SJCRH30 (cell line): ENCODE data around the gene SULF2. TPM values are rescaled to one million over a fixed set of nuclear protein-coding genes. Genes with fewer than 3 reads are reported as not detected.
"Not testable (repeated sequence)": the region's sequence is repeated elsewhere in the genome, so short reads cannot be mapped to it uniquely, and the experiment has no call there.

Source experiments
- DNase-seq, 2 experiments: peaks; one replicate each; pipeline ENCODE4 v3.0.0-alpha.2; 2015 to 2020
- H3K27ac ChIP-seq: fragments of 250-450 bp; sonication (Bioruptor Pico); 2 replicates; pipeline ENCODE4 v1.5.1; 2020; ENCODE audit warnings: mild to moderate bottlenecking, moderate library complexity
- H3K27me3 ChIP-seq: fragments of 250-450 bp; sonication (Bioruptor Pico); 2 replicates; pipeline ENCODE4 v1.5.1; 2020; ENCODE audit warnings: mild to moderate bottlenecking, moderate library complexity
- H3K36me3 ChIP-seq: fragments of 250-450 bp; sonication (Bioruptor Pico); 2 replicates; pipeline ENCODE4 v1.5.1; 2020; ENCODE audit warnings: mild to moderate bottlenecking, moderate library complexity
- H3K4me1 ChIP-seq: fragments of 250-450 bp; sonication (Bioruptor Pico); 2 replicates; pipeline ENCODE4 v1.5.1; 2020; ENCODE audit warnings: mild to moderate bottlenecking, moderate library complexity
- H3K4me3 ChIP-seq: fragments of 250-450 bp; sonication (Bioruptor Pico); 2 replicates; pipeline ENCODE4 v1.5.1; 2020; ENCODE audit warnings: mild to moderate bottlenecking, moderate library complexity
- H3K9me3 ChIP-seq: fragments of 250-450 bp; sonication (Bioruptor Pico); replicated peaks from 2 replicates; pipeline ENCODE4 v1.5.1; 2020; ENCODE audit warnings: mild to moderate bottlenecking, moderate library complexity
- total RNA-seq: library from RNA; depleted of rRNA; stranded (reverse); fragments of >200 nt; shearing (Covaris generic); gene quantifications from 2 replicates; pipeline ENCODE4 v1.2.3, GENCODE V29; 2014

Gene SULF2
- total RNA-seq, 1 experiment from 2014 or later: 122 TPM

GRCh38 chr20:47814632-47815415, 29.5 kb upstream of the SULF2 start:
- no peaks in the 10 kb centered on the region for H3K36me3 ChIP-seq
- H3K27me3 ChIP-seq: peaks cover 5% of the 10 kb centered on the region; the same call in 1 of the 2 replicates
- no peak overlapping the region for H3K4me3 ChIP-seq
- DNase-seq: no peak
- peaks cover 8% of the 10 kb centered on the region; the same call in 1 of the 2 replicates for H3K9me3 ChIP-seq
- no peak overlapping the region for H3K27ac ChIP-seq
- H3K4me1 ChIP-seq: peaks cover 13% of the 10 kb centered on the region

GRCh38 chr20:47810721-47811347, 25.6 kb upstream of the SULF2 start:
- H3K4me1 ChIP-seq: peaks cover 27% of the 10 kb centered on the region
- no peaks in the 10 kb centered on the region for H3K36me3 ChIP-seq
- no peak for DNase-seq
- H3K27me3 ChIP-seq: no peaks in the 10 kb centered on the region
- H3K9me3 ChIP-seq: peaks cover 10% of the 10 kb centered on the region; the same call in 1 of the 2 replicates
- H3K4me3 ChIP-seq: no peak overlapping the region
- H3K27ac ChIP-seq: no peak overlapping the region

- peaks cover 27% of the 10 kb centered on the region for H3K4me1 ChIP-seq
- no peak overlapping the region for H3K4me3 ChIP-seq
- H3K9me3 ChIP-seq: peaks cover 10% of the 10 kb centered on the region; the same call in 1 of the 2 replicates
- peak in 1 of 2 experiments; percentile 44 for DNase-seq
- no peak overlapping the region for H3K27ac ChIP-seq
- no peaks in the 10 kb centered on the region for H3K27me3 ChIP-seq
- no peaks in the 10 kb centered on the region for H3K36me3 ChIP-seq
Observed at GRCh38 chr20:47810116-47810677, 24.9 kb upstream of the SULF2 start.

- Histone ChIP-seq H3K9me3 (peaks cover 8% of the 10 kb centered on the region; the same call in 1 of the 2 replicates), H3K27me3 (no peaks in the 10 kb centered on the region), H3K36me3 (no peaks in the 10 kb centered on the region), H3K4me1 (peaks cover 27% of the 10 kb centered on the region), H3K27ac (peak overlapping the region; percentile 39), H3K4me3 (peak overlapping the region; percentile 11; the same call in 1 of the 2 replicates)
- peak; percentile 90 to 95 for DNase-seq
Observed at GRCh38 chr20:47809161-47809960, 24.1 kb upstream of the SULF2 start.

GRCh38 chr20:47805951-47806350, 20.7 kb upstream of the SULF2 start:
- H3K36me3 ChIP-seq: no peaks in the 10 kb centered on the region
- H3K9me3 ChIP-seq: 0 out of 2 replicates have a peak, but pooled peaks cover 2% of the 10 kb centered on the region
- H3K27ac ChIP-seq: no peak overlapping the region
- H3K4me1 ChIP-seq: peaks cover 23% of the 10 kb centered on the region
- H3K27me3 ChIP-seq: no peaks in the 10 kb centered on the region
- no peak overlapping the region for H3K4me3 ChIP-seq
- no peak for DNase-seq

- H3K27me3 ChIP-seq, DNase-seq, H3K9me3 ChIP-seq, H3K4me3 ChIP-seq, H3K27ac ChIP-seq, H3K36me3 ChIP-seq: not testable (repeated sequence)
- peaks cover 18% of the 10 kb centered on the region for H3K4me1 ChIP-seq
Observed at GRCh38 chr20:47804972-47805371, 19.7 kb upstream of the SULF2 start.

GRCh38 chr20:47804224-47804825, 19.0 kb upstream of the SULF2 start:
- H3K4me3 ChIP-seq, H3K27ac ChIP-seq, H3K9me3 ChIP-seq, DNase-seq, H3K27me3 ChIP-seq, H3K36me3 ChIP-seq: not testable (repeated sequence)
- peaks cover 16% of the 10 kb centered on the region for H3K4me1 ChIP-seq

- no peak for DNase-seq
- Histone ChIP-seq H3K36me3 (no peaks in the 10 kb centered on the region), H3K9me3 (no peaks in the 10 kb centered on the region), H3K27ac (no peak overlapping the region), H3K4me3 (no peak overlapping the region), H3K27me3 (no peaks in the 10 kb centered on the region), H3K4me1 (peaks cover 14% of the 10 kb centered on the region)
Observed at GRCh38 chr20:47802975-47803374, 17.7 kb upstream of the SULF2 start.

- Histone ChIP-seq H3K4me3 (no peak overlapping the region), H3K9me3 (no peaks in the 10 kb centered on the region), H3K27me3 (no peaks in the 10 kb centered on the region), H3K36me3 (no peaks in the 10 kb centered on the region), H3K27ac (no peak overlapping the region), H3K4me1 (peaks cover 14% of the 10 kb centered on the region)
- no peak for DNase-seq
Observed at GRCh38 chr20:47802226-47802920, 17.1 kb upstream of the SULF2 start.

- H3K27ac ChIP-seq: no peak overlapping the region
- H3K36me3 ChIP-seq: no peaks in the 10 kb centered on the region
- H3K4me3 ChIP-seq: no peak overlapping the region
- peaks cover 14% of the 10 kb centered on the region for H3K4me1 ChIP-seq
- H3K9me3 ChIP-seq: no peaks in the 10 kb centered on the region
- no peaks in the 10 kb centered on the region for H3K27me3 ChIP-seq
- DNase-seq: no peak
Observed at GRCh38 chr20:47801759-47802158, 16.5 kb upstream of the SULF2 start.

- Histone ChIP-seq H3K9me3 (no peaks in the 10 kb centered on the region), H3K27me3 (no peaks in the 10 kb centered on the region), H3K27ac (no peak overlapping the region), H3K36me3 (no peaks in the 10 kb centered on the region), H3K4me1 (peaks cover 14% of the 10 kb centered on the region), H3K4me3 (no peak overlapping the region)
- no peak for DNase-seq
Observed at GRCh38 chr20:47801079-47801478, 15.8 kb upstream of the SULF2 start.

- peak in 1 of 2 experiments; percentile 42 for DNase-seq
- peaks cover 14% of the 10 kb centered on the region for H3K4me1 ChIP-seq
- H3K4me3 ChIP-seq: no peak overlapping the region
- H3K9me3 ChIP-seq: no peaks in the 10 kb centered on the region
- H3K27me3 ChIP-seq: no peaks in the 10 kb centered on the region
- no peaks in the 10 kb centered on the region for H3K36me3 ChIP-seq
- no peak overlapping the region for H3K27ac ChIP-seq
Observed at GRCh38 chr20:47800623-47801022, 15.3 kb upstream of the SULF2 start.

- peak; percentile 64 to 81 for DNase-seq
- Histone ChIP-seq H3K36me3 (no peaks in the 10 kb centered on the region), H3K4me3 (no peak overlapping the region), H3K4me1 (peaks cover 14% of the 10 kb centered on the region), H3K27me3 (no peaks in the 10 kb centered on the region), H3K9me3 (no peaks in the 10 kb centered on the region), H3K27ac (no peak overlapping the region)
Observed at GRCh38 chr20:47799116-47799715, 13.9 kb upstream of the SULF2 start.
